GM12874 (cell line): ENCODE measurements around the gene KCNA1.

Experiments
- CTCF ChIP-seq: IDR thresholded peaks from 2 replicates; pipeline ENCODE4 v1.5.1; 2011; ENCODE audit warnings: low read depth, mild to moderate bottlenecking, control low read depth, low read length, moderate library complexity; ENCODE audit not compliant: insufficient read depth

The KCNA1 gene

GRCh38 chr12:4909734-4910501 is at the start of gene KCNA1:
Gene KCNA1 (plus strand): TSS chr12:4909905. CDS start chr12:4911379, 1,474 bp downstream.
- TF ChIP-seq CTCF, result no peak

- TF ChIP-seq CTCF, result no peak
These were observed 49.0 kb upstream of the KCNA1 start for GRCh38 chr12:4860741-4861140.

- TF ChIP-seq CTCF, result no peak
These were observed 46.9 kb upstream of the KCNA1 start for GRCh38 chr12:4862809-4863208.

- no peak for TF ChIP-seq CTCF
These were observed 45.1 kb upstream of the KCNA1 start for GRCh38 chr12:4864575-4864974.

- TF ChIP-seq CTCF, result no peak
These were observed 44.5 kb upstream of the KCNA1 start for GRCh38 chr12:4865246-4865645.

GRCh38 chr12:4866299-4866698 is 43.4 kb upstream of the KCNA1 start:
- no peak for TF ChIP-seq CTCF

GRCh38 chr12:4867384-4867783 is 42.3 kb upstream of the KCNA1 start:
- no peak for TF ChIP-seq CTCF
